Effector memory CD8-positive, alpha-beta T cell (primary cell): ENCODE measurements around the gene CARM1.
"Not testable (repeated sequence)": the region's sequence is repeated elsewhere in the genome, so short reads cannot be mapped to it uniquely, and the experiment has no call there.

Experiments used
- ATAC-seq: fragments of 150-1000 bp; cut with Tn5 transposase; replicated peaks from 2 replicates; pipeline ENCODE4 v1.10.0; 2021; ENCODE audit warnings: mild to moderate bottlenecking, moderate library complexity
- DNase-seq, 3 experiments: peaks; one replicate each; pipeline ENCODE4 v3.0.0; 2021
- H3K27ac Mint-ChIP-seq, 2 donors: one replicate each; pipeline ENCODE4 v1.8.0; 2022; ENCODE audit warnings: mild to moderate bottlenecking in 2 of 2, mixed read lengths in 2 of 2, moderate library complexity in 2 of 2
- H3K27me3 Mint-ChIP-seq, 2 donors: one replicate each; pipeline ENCODE4 v1.8.0; 2022; ENCODE audit warnings: mixed read lengths in 2 of 2
- H3K36me3 Mint-ChIP-seq: one replicate; pipeline ENCODE4 v1.8.0; 2022; ENCODE audit warnings: mild to moderate bottlenecking, moderate library complexity, mixed read lengths; ENCODE audit not compliant: insufficient read depth
- H3K4me1 Mint-ChIP-seq, 2 donors: one replicate each; pipeline ENCODE4 v1.8.0; 2022; ENCODE audit warnings: low read depth in 2 of 2, mixed read lengths in 2 of 2
- H3K4me3 Mint-ChIP-seq, 2 donors: one replicate each; pipeline ENCODE4 v1.8.0; 2022; ENCODE audit warnings: mild to moderate bottlenecking in 2 of 2, mixed read lengths in 2 of 2, moderate library complexity in 2 of 2
- H3K9me3 Mint-ChIP-seq, 2 donors: one replicate each; pipeline ENCODE4 v1.8.0; 2022; ENCODE audit warnings: mixed read lengths in 2 of 2

CARM1 gene

GRCh38 chr19:10835754-10836478, 35.4 kb upstream of the CARM1 start, which contains the start of gene TMED1:
Gene TMED1, minus strand, starts transcription at chr19:10836212. Its CDS starts 21 bp downstream, at chr19:10836191.
- no peaks in the 10 kb centered on the region for H3K9me3 Mint-ChIP-seq
- H3K27me3 Mint-ChIP-seq = no peaks in the 10 kb centered on the region

GRCh38 chr19:10836479-10837330, 34.6 kb upstream of the CARM1 start:
- Mint-ChIP-seq H3K36me3 (peaks cover 35% of the 10 kb centered on the region), H3K9me3 (no peaks in the 10 kb centered on the region), H3K4me3 (peak overlapping the region; percentile 98 to 100), H3K27ac (peak overlapping the region; percentile 97 to 100), H3K4me1 (peaks cover 4 to 17% of the 10 kb centered on the region in 2 donors), H3K27me3 (no peaks in the 10 kb centered on the region)
- no peak for DNase-seq
- peak; percentile 35 for ATAC-seq

More at GRCh38 chr19:10835754-10836478, 35.4 kb upstream of the CARM1 start, which contains the start of gene TMED1:
- Mint-ChIP-seq H3K4me3 (peak within 1 kb of the TSS; percentile 98 to 100), H3K4me1 (peaks cover 4 to 17% of the 10 kb centered on the region in 2 donors), H3K27ac (peak within 1 kb of the TSS; percentile 97 to 100), H3K36me3 (peaks cover 35% of the 10 kb centered on the region)
- DNase-seq (peak; percentile 91 to 96 (median 92)), ATAC-seq (peak; percentile 89)

GRCh38 chr19:10837649-10838048, 33.7 kb upstream of the CARM1 start:
- Mint-ChIP-seq H3K27ac (peak overlapping the region in 1 of 2 donors; percentile 35), H3K4me1 (peaks cover 4 to 17% of the 10 kb centered on the region in 2 donors), H3K36me3 (peaks cover 32% of the 10 kb centered on the region)
- H3K9me3 Mint-ChIP-seq, DNase-seq, H3K4me3 Mint-ChIP-seq, ATAC-seq, H3K27me3 Mint-ChIP-seq: not testable (repeated sequence)

- Mint-ChIP-seq H3K4me3 (no peak overlapping the region), H3K4me1 (peaks cover 4 to 17% of the 10 kb centered on the region in 2 donors), H3K9me3 (no peaks in the 10 kb centered on the region), H3K27ac (no peak overlapping the region), H3K27me3 (peaks cover 0 to 2% of the 10 kb centered on the region in 2 donors), H3K36me3 (peaks cover 30% of the 10 kb centered on the region)
- DNase-seq (no peak), ATAC-seq (no peak)
Observed at GRCh38 chr19:10838377-10838776, 33.0 kb upstream of the CARM1 start.

- peaks cover 22% of the 10 kb centered on the region for H3K36me3 Mint-ChIP-seq
- no peak overlapping the region for H3K4me3 Mint-ChIP-seq
- H3K9me3 Mint-ChIP-seq = no peaks in the 10 kb centered on the region
- no peak overlapping the region for H3K27ac Mint-ChIP-seq
- DNase-seq = no peak
- peaks cover 4 to 17% of the 10 kb centered on the region in 2 donors for H3K4me1 Mint-ChIP-seq
- peaks cover 0 to 5% of the 10 kb centered on the region in 2 donors for H3K27me3 Mint-ChIP-seq
- no peak for ATAC-seq
Observed at GRCh38 chr19:10839114-10840050, 32.0 kb upstream of the CARM1 start.

GRCh38 chr19:10842788-10843187, 28.6 kb upstream of the CARM1 start:
- H3K36me3 Mint-ChIP-seq = peaks cover 3% of the 10 kb centered on the region
- ATAC-seq (no peak), DNase-seq (no peak)
- H3K27ac Mint-ChIP-seq = no peak overlapping the region
- H3K27me3 Mint-ChIP-seq = peaks cover 0 to 5% of the 10 kb centered on the region in 2 donors
- H3K9me3 Mint-ChIP-seq = peaks cover 0 to 5% of the 10 kb centered on the region in 2 donors
- H3K4me3 Mint-ChIP-seq = no peak overlapping the region
- H3K4me1 Mint-ChIP-seq = no peaks in the 10 kb centered on the region

- peaks cover 0 to 24% of the 10 kb centered on the region in 2 donors for H3K27me3 Mint-ChIP-seq
- no peak for ATAC-seq
- H3K4me3 Mint-ChIP-seq = no peak overlapping the region
Observed at GRCh38 chr19:10846500-10847202, 24.7 kb upstream of the CARM1 start.

GRCh38 chr19:10848230-10848856, 23.0 kb upstream of the CARM1 start, which contains the start of gene C19orf38:
Gene C19orf38, plus strand, starts transcription at chr19:10848415. Its CDS starts 94 bp downstream, at chr19:10848509.
- H3K4me3 Mint-ChIP-seq = no peak within 1 kb of the TSS
- H3K27ac Mint-ChIP-seq = no peak within 1 kb of the TSS
- no peak for DNase-seq
- no peaks in the 10 kb centered on the region for H3K4me1 Mint-ChIP-seq
- H3K27me3 Mint-ChIP-seq = peaks cover 0 to 23% of the 10 kb centered on the region in 2 donors
- ATAC-seq = no peak
- H3K36me3 Mint-ChIP-seq = no peaks in the 10 kb centered on the region
- H3K9me3 Mint-ChIP-seq = peaks cover 0 to 5% of the 10 kb centered on the region in 2 donors

More at GRCh38 chr19:10846500-10847202, 24.7 kb upstream of the CARM1 start:
- no peaks in the 10 kb centered on the region for H3K36me3 Mint-ChIP-seq
- H3K9me3 Mint-ChIP-seq = peaks cover 0 to 5% of the 10 kb centered on the region in 2 donors
- no peak overlapping the region for H3K27ac Mint-ChIP-seq
- H3K4me1 Mint-ChIP-seq = no peaks in the 10 kb centered on the region
- no peak for DNase-seq

- Mint-ChIP-seq H3K4me3 (no peak overlapping the region), H3K4me1 (no peaks in the 10 kb centered on the region)
Observed at GRCh38 chr19:10850631-10851030, 20.7 kb upstream of the CARM1 start.

GRCh38 chr19:10852098-10852800, 19.1 kb upstream of the CARM1 start:
- no peak overlapping the region for H3K4me3 Mint-ChIP-seq
- DNase-seq (no peak), ATAC-seq (no peak)
- no peaks in the 10 kb centered on the region for H3K4me1 Mint-ChIP-seq
- H3K27me3 Mint-ChIP-seq = peaks cover 0 to 19% of the 10 kb centered on the region in 2 donors
- H3K9me3 Mint-ChIP-seq = no peaks in the 10 kb centered on the region
- no peaks in the 10 kb centered on the region for H3K36me3 Mint-ChIP-seq
- H3K27ac Mint-ChIP-seq = peak overlapping the region in 1 of 2 donors; percentile 5

More at GRCh38 chr19:10850631-10851030, 20.7 kb upstream of the CARM1 start:
- no peaks in the 10 kb centered on the region for H3K36me3 Mint-ChIP-seq
- H3K9me3 Mint-ChIP-seq = peaks cover 0 to 5% of the 10 kb centered on the region in 2 donors
- H3K27ac Mint-ChIP-seq = no peak overlapping the region
- ATAC-seq (no peak), DNase-seq (no peak)
- peaks cover 0 to 19% of the 10 kb centered on the region in 2 donors for H3K27me3 Mint-ChIP-seq

GRCh38 chr19:10852941-10853340, 18.4 kb upstream of the CARM1 start:
- peaks cover 0 to 19% of the 10 kb centered on the region in 2 donors for H3K27me3 Mint-ChIP-seq
- H3K4me3 Mint-ChIP-seq = no peak overlapping the region
- no peaks in the 10 kb centered on the region for H3K4me1 Mint-ChIP-seq
- DNase-seq = no peak
- H3K9me3 Mint-ChIP-seq = no peaks in the 10 kb centered on the region
- H3K36me3 Mint-ChIP-seq = no peaks in the 10 kb centered on the region
- no peak overlapping the region for H3K27ac Mint-ChIP-seq
- no peak for ATAC-seq
